Kidney (tissue), 14 donors: ENCODE results near the gene NOL6. TPM values are rescaled to one million over a fixed set of nuclear protein-coding genes. Genes with fewer than 3 reads are reported as not detected.

Source experiments
- DNase-seq, 5 donors: peaks; one replicate each; pipeline ENCODE4 v3.0.0-alpha.2; 2013 to 2020
- FAIRE-seq: peaks from 2 replicates; lab custom pipeline; 2012; peaks lifted over from hg19 to GRCh38; lab: Jason Lieb, UNC
- H3K27ac ChIP-seq, 2 donors: one replicate each; pipeline ENCODE4 v1.7.0; 2013; ENCODE audit warnings: low read depth in 2 of 2, low read length in 2 of 2, inconsistent platforms in 1 of 2
- H3K27me3 ChIP-seq: one replicate; pipeline ENCODE4 v1.7.1; 2013; ENCODE audit warnings: low read length, inconsistent platforms; ENCODE audit not compliant: control insufficient read depth, insufficient read depth
- H3K36me3 ChIP-seq, 3 donors: one replicate each; pipeline versions ENCODE4 v1.7.0 to v1.7.1; 2013; ENCODE audit warnings: low read length in 3 of 3, control low read depth in 1 of 3, inconsistent platforms in 1 of 3; ENCODE audit not compliant: insufficient read depth in 3 of 3, control insufficient read depth in 2 of 3
- H3K4me1 ChIP-seq, 3 donors: one replicate each; pipeline versions ENCODE4 v1.7.0 to v1.7.1; 2013; ENCODE audit warnings: low read length in 3 of 3, inconsistent platforms in 1 of 3, low read depth in 1 of 3; ENCODE audit not compliant: control insufficient read depth in 2 of 3, insufficient read depth in 2 of 3
- H3K4me3 ChIP-seq, 3 donors: one replicate each; pipeline versions ENCODE4 v1.7.0 to v1.8.1; 2013; ENCODE audit warnings: low read length in 3 of 3, control low read depth in 1 of 3, inconsistent platforms in 1 of 3
- H3K9ac ChIP-seq, 3 donors: one replicate each; pipeline versions ENCODE4 v1.7.0 to v1.7.1; 2013; ENCODE audit warnings: low read length in 3 of 3, control low read depth in 1 of 3, inconsistent platforms in 1 of 3
- H3K9me3 ChIP-seq, 3 donors: one replicate each; pipeline versions ENCODE4 v1.7.0 to v1.7.1; 2013; ENCODE audit warnings: low read length in 3 of 3, control low read depth in 1 of 3, inconsistent platforms in 1 of 3; ENCODE audit not compliant: control insufficient read depth in 2 of 3, insufficient read depth in 1 of 3
- CTCF ChIP-seq: IDR thresholded peaks from 3 replicates; pipeline ENCODE4 v1.5.1; 2012; ENCODE audit warnings: mild to moderate bottlenecking, moderate library complexity, borderline replicate concordance; ENCODE audit not compliant: insufficient read depth; ENCODE audit errors: extremely low read depth
- intact Hi-C: fragments of 100-400 bp; cut with DNase I; formaldehyde crosslinking; loops from one replicate; pipeline ENCODE4 v1.11.1; 2022
- polyA plus RNA-seq: library from polyadenylated mRNA; stranded (reverse); fragments of 350-450 nt; fragmentation: Illumina TruSeq; extraction: RNeasy Lipid Tissue Mini Kit (QIAGEN cat#74804); gene quantifications from one replicate; pipeline ENCODE4 v1.2.3, GENCODE V29; 2014; ENCODE audit warnings: low read depth, low replicate concordance; ENCODE audit not compliant: insufficient read depth
- total RNA-seq: library from RNA; stranded (reverse); fragmentation: NEBNext Ultra II Directional; extraction: Animal tissue kit (Norgen Biotek cat#: 25700); gene quantifications from one replicate; pipeline ENCODE4 v1.2.1, GENCODE V29; 2021
- donor health status: control.
- donor health status: control.
- donor health status: control.
- donor health status: control.
- donor health status: control.
- donor health status: DM: yes; HTN: yes; CAD: no.
- donor health status: Normal renal cell carcinoma (clear cell type).

Gene NOL6
- total and polyA plus RNA-seq, 2 donors from 2014 or later = 10.8 to 32.8 TPM

DNA sequence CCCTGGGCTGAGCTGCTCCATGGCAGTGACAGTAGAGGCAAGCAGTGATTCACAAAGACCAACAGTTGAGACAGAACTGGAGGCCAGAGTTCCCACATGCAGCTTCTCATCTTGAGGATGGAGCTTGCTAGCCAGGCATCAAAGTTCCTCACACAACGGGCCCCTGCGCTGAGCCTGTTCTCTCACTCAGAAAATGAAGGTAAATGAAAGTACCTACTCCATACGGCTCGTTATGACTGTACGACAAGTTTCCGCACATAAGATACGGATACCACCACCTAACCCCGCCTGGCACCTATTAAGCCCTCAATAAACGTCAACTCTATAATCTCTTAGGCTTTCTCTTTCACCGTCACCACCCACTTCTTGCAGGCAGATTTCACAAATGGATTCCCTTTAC is 12.9 kb downstream of the NOL6 start:
- Histone ChIP-seq H3K27ac (no peak overlapping the region), H3K4me1 (no peaks in the 10 kb centered on the region), H3K36me3 (peaks cover 0 to 32% (median 25%) of the 10 kb centered on the region in 3 donors), H3K9ac (no peak overlapping the region), H3K27me3 (no peaks in the 10 kb centered on the region), H3K4me3 (no peak overlapping the region), H3K9me3 (no peaks in the 10 kb centered on the region)
- no peak for FAIRE-seq
- no peak for DNase-seq
- TF ChIP-seq CTCF = no peak
- intact Hi-C loops = no loop called here

DNA sequence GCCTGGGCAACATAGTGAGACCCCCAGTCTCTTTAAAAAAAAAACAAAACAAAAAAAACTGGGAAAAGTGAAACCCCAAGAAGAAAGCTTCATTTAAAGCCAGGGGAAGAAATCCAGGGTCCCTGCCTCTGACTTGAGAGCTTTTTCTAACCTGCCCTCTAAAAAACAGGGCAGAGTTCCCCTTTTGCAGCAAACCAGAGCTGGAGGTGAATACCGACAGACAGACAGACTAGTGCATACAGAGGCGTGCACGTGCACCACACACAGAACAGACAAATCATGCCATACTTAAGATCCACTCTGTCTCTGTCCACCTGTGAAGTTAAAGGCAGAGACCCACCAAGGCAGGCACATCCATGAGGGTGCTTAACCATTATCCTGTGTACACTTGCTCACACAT is 14.6 kb downstream of the NOL6 start:
- TF ChIP-seq CTCF = no peak
- Histone ChIP-seq H3K9ac (no peak overlapping the region), H3K9me3 (no peaks in the 10 kb centered on the region), H3K4me1 (no peaks in the 10 kb centered on the region), H3K4me3 (no peak overlapping the region), H3K27ac (no peak overlapping the region), H3K27me3 (no peaks in the 10 kb centered on the region), H3K36me3 (peaks cover 0 to 15% (median 9%) of the 10 kb centered on the region in 3 donors)
- intact Hi-C loops = no loop called here
- DNase-seq = no peak
- no peak for FAIRE-seq

- FAIRE-seq = no peak
These were observed 15.3 kb downstream of the NOL6 start for GRCh38 chr9:33458444-33458843.

More at GRCh38 chr9:33458444-33458843, 15.3 kb downstream of the NOL6 start:
- DNase-seq = no peak
- Histone ChIP-seq H3K4me1 (no peaks in the 10 kb centered on the region), H3K4me3 (no peak overlapping the region), H3K27ac (no peak overlapping the region), H3K27me3 (no peaks in the 10 kb centered on the region), H3K36me3 (peaks cover 0 to 11% (median 4%) of the 10 kb centered on the region in 3 donors), H3K9ac (no peak overlapping the region), H3K9me3 (no peaks in the 10 kb centered on the region)
- intact Hi-C loops = no loop called here
- TF ChIP-seq CTCF = no peak
